ENCODE measurements around the gene CYP4F22. TPM values are rescaled to one million over a fixed set of nuclear protein-coding genes. Genes with fewer than 3 reads are reported as not detected.
A peak's percentile ranks its signal among the peaks of the same experiment; 100 is the strongest.

CYP4F22 gene
- total RNA-seq, 1 donor from 2014 or later, result not detected

GRCh38 chr19:15548648-15549047 lies 40.3 kb downstream of the CYP4F22 start:
- DNase-seq (no peak), ATAC-seq (ENCODE audit: low read depth) (no peak)
- Mint-ChIP-seq H3K4me1 (peaks cover 9% of the 10 kb centered on the region), H3K9me3 (no peaks in the 10 kb centered on the region), H3K4me3 (no peak overlapping the region), H3K36me3 (ENCODE audit: low read depth) (no peaks in the 10 kb centered on the region), H3K27ac (no peak overlapping the region), H3K27me3 (peaks cover 22% of the 10 kb centered on the region)
- ChIA-PET POLR2A (no interaction called here), CTCF (no interaction called here)
- no peak for TF ChIP-seq CTCF (IDR thresholded peaks at IDR 0.05)
- intact Hi-C loops (cut with micrococcal nuclease), result no loop called here

- TF ChIP-seq CTCF (IDR thresholded peaks at IDR 0.05), result no peak
- no peak for ATAC-seq (ENCODE audit: low read depth)
- Mint-ChIP-seq H3K4me1 (peaks cover 9% of the 10 kb centered on the region), H3K9me3 (no peaks in the 10 kb centered on the region), H3K4me3 (no peak overlapping the region), H3K27me3 (peaks cover 22% of the 10 kb centered on the region), H3K27ac (no peak overlapping the region), H3K36me3 (ENCODE audit: low read depth) (no peaks in the 10 kb centered on the region)
- no peak for DNase-seq
- CTCF ChIA-PET, result interaction anchor here (0.6 kb wide), 1 partner anchor 633 kb away, joined by 3 read pairs; no protein-coding TSS in a partner anchor
- intact Hi-C loops (cut with micrococcal nuclease), result no loop called here
- POLR2A ChIA-PET, result no interaction called here
Observed at GRCh38 chr19:15549581-15549980, 41.3 kb downstream of the CYP4F22 start.

- Mint-ChIP-seq H3K4me1 (peaks cover 9% of the 10 kb centered on the region), H3K9me3 (no peaks in the 10 kb centered on the region), H3K4me3 (peak overlapping the region; percentile 52), H3K27ac (no peak overlapping the region), H3K36me3 (ENCODE audit: low read depth) (no peaks in the 10 kb centered on the region), H3K27me3 (peaks cover 22% of the 10 kb centered on the region)
- no peak for ATAC-seq (ENCODE audit: low read depth)
- CTCF ChIA-PET, result interaction anchor here (0.6 to 1.3 kb wide), 2 partner anchors 131 to 632 kb away, joined by 3 to 11 read pairs; partner anchors contain the start of gene AKAP8L
- intact Hi-C loops (cut with micrococcal nuclease), result loop anchor here (10.0 kb wide), 1 partner anchor 85 kb away; the partner anchor contains the start of gene RASAL3
- no peak for TF ChIP-seq CTCF (IDR thresholded peaks at IDR 0.05)
- no peak for DNase-seq
- POLR2A ChIA-PET, result no interaction called here
Observed at GRCh38 chr19:15550273-15550672, 41.9 kb downstream of the CYP4F22 start.

- ATAC-seq (ENCODE audit: low read depth), result no peak
- Mint-ChIP-seq H3K9me3 (no peaks in the 10 kb centered on the region), H3K36me3 (ENCODE audit: low read depth) (no peaks in the 10 kb centered on the region), H3K4me1 (peaks cover 16% of the 10 kb centered on the region), H3K4me3 (peak overlapping the region; percentile 69), H3K27me3 (peaks cover 22% of the 10 kb centered on the region), H3K27ac (no peak overlapping the region)
- ChIA-PET POLR2A (no interaction called here), CTCF (interaction anchor here (1.3 to 2.4 kb wide), 2 partner anchors 132 to 459 kb away, joined by 8 to 11 read pairs; partner anchors contain the start of gene AKAP8L)
- intact Hi-C loops (cut with micrococcal nuclease), result loop anchor here (1.0 to 10.0 kb wide), 2 partner anchors 86 to 132 kb away; partner anchors contain the start of gene RASAL3
- TF ChIP-seq CTCF (IDR thresholded peaks at IDR 0.05), result no peak
- DNase-seq, result no peak
Observed at GRCh38 chr19:15550929-15551292, 42.6 kb downstream of the CYP4F22 start.

GRCh38 chr19:15551293-15552004 lies 43.1 kb downstream of the CYP4F22 start:
- DNase-seq (peak; percentile 40), ATAC-seq (ENCODE audit: low read depth) (peak; percentile 26)
- TF ChIP-seq CTCF (IDR thresholded peaks at IDR 0.05), result no peak
- H3K27ac Mint-ChIP-seq, result no peak overlapping the region
- POLR2A ChIA-PET, result no interaction called here
- no peaks in the 10 kb centered on the region for H3K36me3 Mint-ChIP-seq (ENCODE audit: low read depth)
- peaks cover 21% of the 10 kb centered on the region for H3K4me1 Mint-ChIP-seq
- peaks cover 22% of the 10 kb centered on the region for H3K27me3 Mint-ChIP-seq
- CTCF ChIA-PET, result interaction anchor here (1.3 to 2.4 kb wide), 2 partner anchors 132 to 459 kb away, joined by 8 to 11 read pairs; partner anchors contain the start of gene AKAP8L
- intact Hi-C loops (cut with micrococcal nuclease), result loop anchor here (1.0 to 10.0 kb wide), 2 partner anchors 87 to 132 kb away; partner anchors contain the start of gene RASAL3
- no peaks in the 10 kb centered on the region for H3K9me3 Mint-ChIP-seq
- peak overlapping the region; percentile 69 for H3K4me3 Mint-ChIP-seq

Measured in activated B cell treated with CpG ODN at 0.5 μM for 24 hours (primary cell).